Effector memory CD4-positive, alpha-beta T cell (primary cell): ENCODE measurements around the gene DKKL1.

Source experiments
- DNase-seq, 3 donors: peaks; one replicate each; pipeline ENCODE4 v3.0.0-alpha.2; 2020
- H3K27ac ChIP-seq: 2 replicates; pipeline ENCODE4 v1.7.0; 2013; ENCODE audit warnings: mild to moderate bottlenecking, low read length, moderate library complexity; ENCODE audit not compliant: insufficient read depth, poor library complexity, severe bottlenecking
- H3K27me3 ChIP-seq: replicated peaks from 2 replicates; pipeline ENCODE4 v1.7.0; 2013; ENCODE audit warnings: mild to moderate bottlenecking, low read length; ENCODE audit not compliant: insufficient read depth, control insufficient read depth, poor library complexity, severe bottlenecking
- H3K36me3 ChIP-seq: 2 replicates; pipeline ENCODE4 v1.7.0; 2013; ENCODE audit warnings: mild to moderate bottlenecking, low read length, moderate library complexity; ENCODE audit not compliant: control insufficient read depth, insufficient read depth
- H3K4me1 ChIP-seq: 2 replicates; pipeline ENCODE4 v1.7.0; 2013; ENCODE audit warnings: low read length, mild to moderate bottlenecking; ENCODE audit not compliant: control insufficient read depth, insufficient read depth, poor library complexity, severe bottlenecking
- H3K4me3 ChIP-seq: 2 replicates; pipeline ENCODE4 v1.7.0; 2013; ENCODE audit warnings: low read length, low read depth, mild to moderate bottlenecking; ENCODE audit not compliant: insufficient read depth, poor library complexity, severe bottlenecking
- H3K9me3 ChIP-seq: 2 replicates; pipeline ENCODE4 v1.7.0; 2013; ENCODE audit warnings: mild to moderate bottlenecking, low read length, moderate library complexity; ENCODE audit not compliant: control insufficient read depth

Gene DKKL1

DNA sequence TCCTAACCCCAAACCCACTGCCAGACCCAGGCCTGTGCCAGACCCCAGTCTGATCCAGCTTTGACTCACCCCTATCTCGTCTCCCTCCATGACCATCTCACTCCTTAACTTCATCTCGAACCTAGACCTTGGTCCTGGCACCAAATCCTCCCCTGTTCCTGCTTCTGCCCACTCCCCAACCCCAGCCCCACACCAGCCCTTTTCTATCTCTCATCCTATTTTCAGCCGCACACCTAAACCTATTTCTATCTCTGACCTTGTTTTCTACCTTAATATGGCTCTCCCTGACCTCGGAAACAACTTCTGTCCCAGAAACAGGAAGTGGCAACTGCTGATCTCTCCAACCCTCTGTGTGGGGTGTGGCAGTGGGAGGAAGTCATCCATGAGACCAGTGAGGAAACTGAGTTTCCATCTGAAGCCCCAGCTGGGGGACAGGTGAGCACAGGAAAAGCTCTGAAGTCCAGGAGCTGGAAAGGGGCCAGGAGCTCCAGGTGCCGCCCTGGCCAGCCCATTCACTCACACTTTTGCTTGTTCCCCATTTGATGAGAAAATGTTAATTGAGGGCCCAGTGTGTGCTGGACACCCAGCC is 45.9 kb downstream of the DKKL1 start:
- Histone ChIP-seq H3K36me3 (no peaks in the 10 kb centered on the region), H3K4me3 (peak overlapping the region; percentile 13), H3K27me3 (no peaks in the 10 kb centered on the region), H3K27ac (peak overlapping the region; percentile 57), H3K4me1 (peaks cover 48% of the 10 kb centered on the region), H3K9me3 (no peaks in the 10 kb centered on the region)
- no peak for DNase-seq

DNA sequence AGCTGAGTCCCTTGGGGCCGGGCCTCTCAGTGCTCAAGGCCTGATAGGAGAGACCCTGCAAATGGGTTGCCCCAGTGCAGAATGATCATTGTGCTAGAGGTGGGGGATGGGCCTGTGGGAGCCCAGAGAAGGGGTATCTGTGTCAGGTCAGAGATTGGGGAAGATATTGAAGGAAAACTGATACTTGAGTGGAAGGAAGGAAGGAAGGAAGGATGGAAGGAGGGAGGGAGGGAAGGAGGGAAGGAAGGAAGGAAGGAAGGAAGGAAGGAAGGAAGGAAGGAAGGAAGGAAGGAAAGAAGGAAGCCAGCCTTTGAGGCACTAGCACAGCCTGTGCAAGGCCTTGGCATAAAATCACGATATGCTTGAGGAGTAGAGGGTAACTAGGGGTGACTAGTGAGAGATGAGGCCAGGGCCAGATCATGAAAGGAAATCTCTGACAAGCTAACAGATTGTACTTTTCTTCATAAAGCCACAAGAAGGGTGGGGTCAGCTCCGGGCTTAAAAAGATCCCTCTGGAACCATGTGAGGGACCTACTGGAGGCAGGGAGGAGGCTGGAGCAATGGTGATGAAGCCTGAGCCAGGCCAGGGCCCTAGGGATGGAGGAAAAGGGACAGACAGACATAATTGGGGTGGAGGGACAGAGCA is 48.1 kb downstream of the DKKL1 start:
- H3K27me3 ChIP-seq = no peaks in the 10 kb centered on the region
- no peaks in the 10 kb centered on the region for H3K9me3 ChIP-seq
- DNase-seq = no peak
- H3K4me1 ChIP-seq = peaks cover 47% of the 10 kb centered on the region
- no peak overlapping the region for H3K4me3 ChIP-seq
- no peak overlapping the region for H3K27ac ChIP-seq
- H3K36me3 ChIP-seq = no peaks in the 10 kb centered on the region

DNA sequence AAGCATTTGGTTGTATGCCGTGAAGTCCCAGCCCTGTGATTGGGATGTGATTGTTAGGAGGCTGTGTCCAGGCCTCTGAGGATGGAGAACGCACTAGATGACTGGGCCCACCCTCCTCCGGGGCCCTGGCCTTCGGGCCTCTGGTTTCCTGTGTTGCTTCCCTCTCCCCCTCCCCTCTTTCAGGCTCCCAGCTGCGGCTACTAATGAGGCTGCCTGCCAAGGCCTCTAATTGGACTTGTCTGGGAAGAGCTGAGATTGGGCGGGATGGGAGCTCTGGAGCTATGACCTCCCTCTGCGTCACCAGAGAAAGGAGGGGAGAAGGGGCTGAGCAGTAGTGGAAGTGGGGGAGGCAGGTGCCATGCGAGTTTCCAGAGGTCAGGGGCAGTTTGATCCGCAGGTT is 49.7 kb downstream of the DKKL1 start:
- Histone ChIP-seq H3K36me3 (no peaks in the 10 kb centered on the region), H3K27me3 (no peaks in the 10 kb centered on the region), H3K4me3 (no peak overlapping the region), H3K4me1 (peaks cover 32% of the 10 kb centered on the region), H3K27ac (no peak overlapping the region), H3K9me3 (no peaks in the 10 kb centered on the region)
- no peak for DNase-seq

DNA sequence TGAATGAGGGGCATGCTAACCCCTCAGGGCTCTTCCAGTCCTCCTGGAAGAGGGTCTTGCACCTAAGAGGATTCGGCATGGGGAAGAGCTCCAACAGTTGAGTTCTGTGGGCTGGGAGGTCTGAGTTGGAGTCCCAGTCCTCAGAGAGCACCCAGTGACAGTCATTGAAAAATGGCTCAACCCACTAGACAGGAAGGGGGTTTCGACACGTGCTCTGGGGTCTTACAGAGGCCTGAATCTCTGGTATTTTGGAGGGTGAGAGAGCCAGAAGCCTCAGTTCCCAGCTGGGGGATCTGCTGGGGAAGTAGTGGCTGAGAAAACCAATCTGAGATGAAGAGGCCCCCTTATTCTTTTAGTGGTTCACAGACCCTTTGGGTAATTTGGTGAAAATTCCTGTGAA is 50.6 kb downstream of the DKKL1 start:
- H3K27ac ChIP-seq = no peak overlapping the region
- H3K4me3 ChIP-seq = no peak overlapping the region
- no peaks in the 10 kb centered on the region for H3K27me3 ChIP-seq
- H3K36me3 ChIP-seq = no peaks in the 10 kb centered on the region
- DNase-seq = no peak
- H3K9me3 ChIP-seq = no peaks in the 10 kb centered on the region
- H3K4me1 ChIP-seq = peaks cover 23% of the 10 kb centered on the region

DNA sequence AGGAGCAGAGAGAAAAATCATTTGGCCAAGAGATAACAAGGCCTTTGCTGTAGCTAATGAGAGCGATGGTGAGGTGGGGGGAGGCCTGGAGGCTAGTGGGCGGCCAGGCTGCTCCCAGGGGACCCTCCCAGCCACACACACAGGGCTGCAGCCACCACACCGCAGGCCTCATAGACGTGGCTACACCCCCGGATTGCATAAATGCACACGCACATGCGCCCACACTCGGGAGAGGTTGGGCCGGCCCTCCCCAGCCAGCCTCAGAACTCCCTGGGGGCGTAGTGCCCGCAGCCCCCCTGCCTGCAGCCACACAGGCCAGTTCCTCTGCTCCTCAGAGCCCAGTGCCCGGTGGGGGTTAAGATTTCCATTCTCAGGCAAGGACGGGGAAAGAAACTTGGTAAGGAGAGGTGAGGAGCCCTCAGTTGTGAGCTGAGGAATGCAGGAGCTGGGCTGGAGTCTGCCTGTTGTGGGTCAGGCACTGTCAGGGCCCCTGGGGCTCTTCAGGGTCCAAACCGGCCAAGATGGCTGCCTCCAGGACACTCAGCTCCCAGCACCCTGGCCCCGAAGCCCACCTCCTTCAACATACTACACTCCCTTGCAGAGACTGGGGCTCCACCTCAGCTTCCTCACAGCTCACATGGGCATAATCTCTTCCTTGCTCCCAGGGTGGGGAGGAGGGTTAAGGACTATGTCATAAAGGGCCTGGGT is 51.6 kb downstream of the DKKL1 start:
- H3K9me3 ChIP-seq = no peaks in the 10 kb centered on the region
- no peaks in the 10 kb centered on the region for H3K36me3 ChIP-seq
- no peak for DNase-seq
- H3K27ac ChIP-seq = no peak overlapping the region
- peaks cover 13% of the 10 kb centered on the region for H3K4me1 ChIP-seq
- no peaks in the 10 kb centered on the region for H3K27me3 ChIP-seq
- H3K4me3 ChIP-seq = no peak overlapping the region

DNA sequence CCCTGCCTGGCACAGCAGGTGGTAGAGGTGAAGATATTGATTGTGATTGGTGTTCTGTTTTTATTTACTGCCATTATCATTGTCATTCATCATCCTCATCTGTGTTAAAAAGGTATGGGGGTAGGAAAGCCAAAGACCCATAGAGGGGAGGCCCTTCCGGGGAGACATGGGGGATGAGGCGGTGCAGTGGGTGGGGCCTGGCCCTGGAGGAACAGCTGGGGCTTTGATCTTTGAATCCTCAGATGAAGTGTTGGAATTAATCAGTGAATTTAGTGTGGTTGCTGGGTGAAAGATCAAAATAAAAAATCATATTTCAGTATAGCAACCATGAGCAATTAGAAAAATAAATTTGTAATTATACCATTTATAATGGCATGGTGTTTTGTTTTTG is 52.1 kb downstream of the DKKL1 start:
- Histone ChIP-seq H3K36me3 (no peaks in the 10 kb centered on the region), H3K27me3 (no peaks in the 10 kb centered on the region), H3K4me3 (no peak overlapping the region), H3K27ac (no peak overlapping the region), H3K9me3 (no peaks in the 10 kb centered on the region), H3K4me1 (peaks cover 12% of the 10 kb centered on the region)
- no peak for DNase-seq

DNA sequence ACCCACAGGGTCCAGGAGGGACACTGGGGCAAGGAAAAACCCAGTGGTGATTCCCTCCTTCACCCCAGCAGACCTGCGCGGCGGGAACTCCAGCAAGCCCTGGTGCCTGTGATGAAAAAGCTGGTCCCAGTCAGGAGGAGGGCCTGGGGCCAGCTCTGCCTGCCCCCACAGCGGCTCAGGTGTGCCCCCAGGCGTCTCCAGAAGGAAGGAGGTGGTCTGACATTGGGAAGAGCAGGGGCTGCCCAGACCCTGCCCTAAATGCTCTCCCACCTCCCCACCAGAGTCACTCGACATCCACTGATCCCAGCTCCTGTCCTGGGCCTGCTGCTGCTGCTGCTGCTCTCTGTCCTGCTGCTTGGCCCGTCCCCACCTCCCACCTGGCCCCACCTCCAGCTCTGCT is 53.4 kb downstream of the DKKL1 start:
- DNase-seq = no peak
- Histone ChIP-seq H3K9me3 (no peaks in the 10 kb centered on the region), H3K4me1 (peaks cover 13% of the 10 kb centered on the region), H3K27ac (no peak overlapping the region), H3K4me3 (no peak overlapping the region), H3K36me3 (no peaks in the 10 kb centered on the region), H3K27me3 (peaks cover 10% of the 10 kb centered on the region)

DNA sequence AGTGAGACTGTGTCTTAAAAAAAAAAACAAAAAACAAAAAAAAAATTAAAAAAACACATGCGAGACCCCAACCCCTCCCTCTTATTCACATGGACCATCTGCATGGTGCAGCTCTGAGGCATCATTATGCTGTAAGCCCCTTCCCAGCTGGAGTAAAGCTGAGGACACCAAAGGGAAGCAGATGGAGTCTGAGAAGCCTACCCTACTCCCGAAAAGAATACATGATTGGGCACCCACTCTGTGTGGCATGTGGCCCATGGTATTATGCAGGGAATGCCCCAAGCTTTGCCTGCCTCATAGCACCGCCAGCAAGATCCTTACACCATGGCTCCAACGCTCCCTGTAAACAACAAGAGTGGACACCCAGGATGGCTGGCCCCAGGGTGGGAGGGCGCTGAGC is 54.8 kb downstream of the DKKL1 start:
- Histone ChIP-seq H3K27me3 (peaks cover 22% of the 10 kb centered on the region), H3K4me1 (peaks cover 25% of the 10 kb centered on the region)
- DNase-seq = no peak

DNA sequence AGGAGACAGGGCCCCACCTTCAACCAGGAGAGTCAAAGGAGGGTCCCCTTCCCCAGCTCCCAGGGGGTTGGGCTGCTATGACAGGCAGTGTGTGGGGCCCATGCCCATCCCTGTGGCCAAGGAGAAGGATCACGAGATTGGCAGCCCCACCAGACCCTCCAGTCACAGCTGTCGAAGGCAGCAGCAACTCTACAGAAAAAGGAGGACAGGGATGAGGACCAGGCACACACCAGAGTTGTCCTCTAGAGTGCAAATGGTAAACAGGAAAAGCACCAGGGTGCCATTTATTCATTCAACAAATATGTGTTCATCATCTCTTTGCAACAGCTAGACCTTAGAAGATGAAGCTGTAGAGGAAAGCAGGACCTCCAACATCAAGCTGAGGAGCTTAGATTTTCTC is 55.5 kb downstream of the DKKL1 start:
- Histone ChIP-seq H3K4me3 (no peak overlapping the region), H3K36me3 (no peaks in the 10 kb centered on the region), H3K4me1 (peaks cover 32% of the 10 kb centered on the region), H3K27me3 (peaks cover 22% of the 10 kb centered on the region), H3K9me3 (no peaks in the 10 kb centered on the region), H3K27ac (no peak overlapping the region)
- DNase-seq = no peak

More for the DNA sequence above, 54.8 kb downstream of the DKKL1 start:
- no peak overlapping the region for H3K4me3 ChIP-seq
- no peaks in the 10 kb centered on the region for H3K9me3 ChIP-seq
- H3K36me3 ChIP-seq = no peaks in the 10 kb centered on the region
- no peak overlapping the region for H3K27ac ChIP-seq

DNA sequence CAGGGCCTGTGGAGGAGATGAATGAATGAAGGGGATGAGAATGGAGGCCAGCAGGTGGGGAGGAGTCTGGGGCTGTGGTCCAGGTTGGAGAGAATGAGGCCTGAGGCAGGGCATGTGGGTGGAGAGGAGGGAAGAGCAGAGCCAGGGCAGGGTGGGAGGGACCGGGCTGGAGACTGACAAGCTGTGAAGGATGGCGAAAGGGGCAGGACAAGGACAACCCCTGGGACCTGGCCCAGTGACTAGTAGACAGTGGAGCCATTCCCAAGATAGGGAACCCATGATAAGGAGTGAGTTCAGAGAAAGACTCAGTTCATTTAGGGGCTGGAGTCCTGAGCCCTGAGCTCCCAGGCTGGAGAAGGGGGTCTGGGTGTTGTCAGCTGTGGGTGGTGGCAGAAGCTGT is 56.5 kb downstream of the DKKL1 start:
- Histone ChIP-seq H3K27me3 (peaks cover 27% of the 10 kb centered on the region), H3K27ac (no peak overlapping the region), H3K4me3 (no peak overlapping the region), H3K36me3 (no peaks in the 10 kb centered on the region), H3K4me1 (peaks cover 35% of the 10 kb centered on the region), H3K9me3 (no peaks in the 10 kb centered on the region)
- no peak for DNase-seq
